Activated CD4-positive, alpha-beta memory T cell treated with anti-CD3 and anti-CD28 coated beads, Interleukin-2, amount 10 ng/mL, durations not matched to agents 7 days and 5 days (primary cell): ENCODE data around the gene LACTB. TPM values are rescaled to one million over a fixed set of nuclear protein-coding genes. Genes with fewer than 3 reads are reported as not detected.

Source experiments
- CTCF ChIA-PET: fragments of 350-600 bp; sonication (Branson Sonifier 250); formaldehyde crosslinking; loops from one replicate; lab custom pipeline; 2021; ENCODE audit warnings: antibody characterized with exemption, inconsistent platforms; lab: Charles Lee
- POLR2A ChIA-PET: fragments of 350-600 bp; sonication (Branson Sonifier 250); formaldehyde crosslinking; loops from one replicate; lab custom pipeline; 2021; ENCODE audit warnings: antibody characterized with exemption; lab: Charles Lee
- DNase-seq: peaks from one replicate; pipeline ENCODE4 v3.0.0-alpha.2; 2020
- H3K27ac Mint-ChIP-seq: one replicate; pipeline ENCODE4 v1.8.0; 2021; ENCODE audit warnings: mild to moderate bottlenecking, mixed read lengths
- H3K27me3 Mint-ChIP-seq: one replicate; pipeline ENCODE4 v1.8.0; 2021; ENCODE audit warnings: mixed read lengths
- H3K36me3 Mint-ChIP-seq: one replicate; pipeline ENCODE4 v1.8.0; 2021; ENCODE audit warnings: low read depth, mixed read lengths
- H3K4me1 Mint-ChIP-seq: one replicate; pipeline ENCODE4 v1.8.0; 2021; ENCODE audit warnings: mixed read lengths
- H3K4me3 Mint-ChIP-seq: one replicate; pipeline ENCODE4 v1.8.0; 2021; ENCODE audit warnings: mild to moderate bottlenecking, mixed read lengths
- H3K9me3 Mint-ChIP-seq: one replicate; pipeline ENCODE4 v1.8.0; 2021; ENCODE audit warnings: mixed read lengths
- total RNA-seq, 2 experiments: library from RNA; stranded (reverse); gene quantifications; one replicate each; pipeline ENCODE4 v1.2.3, GENCODE V29; 2021

Gene LACTB
- total RNA-seq, 2 experiments from 2014 or later: 12.7 to 14.0 TPM

DNA sequence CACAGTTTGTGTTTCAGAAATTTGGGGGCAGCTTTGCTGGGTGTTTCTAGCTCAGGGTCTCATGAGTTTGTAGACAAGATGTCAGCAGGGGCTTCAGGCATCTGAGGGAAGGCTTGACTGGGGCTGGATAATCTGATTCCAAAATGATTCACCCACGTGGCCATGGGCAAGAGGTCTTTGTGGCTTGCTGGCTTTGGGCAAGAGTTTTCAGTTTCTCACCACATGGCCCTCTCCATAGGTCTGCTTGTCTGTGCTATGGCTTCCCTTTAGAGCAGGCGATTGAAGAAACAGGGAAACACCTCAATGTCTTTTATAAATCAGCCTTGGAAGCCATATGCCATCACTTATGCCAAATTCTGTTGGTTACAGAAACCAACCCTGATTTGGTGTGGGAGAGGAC lies 23.8 kb downstream of the LACTB start:
- ChIA-PET CTCF (no interaction called here), POLR2A (no interaction called here)
- DNase-seq: no peak
- Mint-ChIP-seq H3K27ac (no peak overlapping the region), H3K9me3 (no peaks in the 10 kb centered on the region), H3K4me1 (peaks cover 9% of the 10 kb centered on the region), H3K36me3 (peaks cover 51% of the 10 kb centered on the region), H3K27me3 (no peaks in the 10 kb centered on the region), H3K4me3 (no peak overlapping the region)

DNA sequence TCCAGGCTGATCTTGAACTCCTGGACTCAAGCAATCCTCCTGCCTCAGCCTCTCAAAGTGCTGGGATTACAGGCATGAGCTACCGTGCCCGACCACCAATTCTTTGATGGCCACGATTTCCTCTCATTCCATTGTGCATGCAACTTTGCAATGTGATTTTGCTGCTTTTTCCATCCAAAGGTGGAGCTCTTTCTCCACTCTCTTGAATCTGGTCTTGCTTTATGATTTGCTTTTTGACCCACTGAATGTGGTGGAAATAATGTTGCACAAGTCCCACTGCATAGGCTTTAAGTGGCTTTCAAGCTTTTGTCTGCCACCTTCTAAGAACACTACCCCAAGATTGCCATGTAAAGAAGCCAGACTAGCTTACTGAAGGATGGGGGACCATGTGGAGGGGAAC lies 25.0 kb downstream of the LACTB start:
- H3K27me3 Mint-ChIP-seq: no peaks in the 10 kb centered on the region
- ChIA-PET POLR2A (interaction anchor here (0.8 to 1.4 kb wide), 5 partner anchors 8 to 45 kb away, joined by 3 to 5 read pairs (median 4); partner anchors contain the start of gene RPS27L), CTCF (no interaction called here)
- H3K4me3 Mint-ChIP-seq: no peak overlapping the region
- no peaks in the 10 kb centered on the region for H3K9me3 Mint-ChIP-seq
- peaks cover 4% of the 10 kb centered on the region for H3K4me1 Mint-ChIP-seq
- H3K36me3 Mint-ChIP-seq: peaks cover 51% of the 10 kb centered on the region
- H3K27ac Mint-ChIP-seq: no peak overlapping the region
- no peak for DNase-seq

GRCh38 chr15:63151665-63152064 lies 30.0 kb downstream of the LACTB start:
- H3K4me3 Mint-ChIP-seq: no peak overlapping the region
- no peaks in the 10 kb centered on the region for H3K9me3 Mint-ChIP-seq
- CTCF ChIA-PET: no interaction called here
- DNase-seq: no peak
- H3K4me1 Mint-ChIP-seq: peaks cover 28% of the 10 kb centered on the region
- peaks cover 56% of the 10 kb centered on the region for H3K36me3 Mint-ChIP-seq
- POLR2A ChIA-PET: interaction anchor here (0.7 kb wide), 1 partner anchor 18 kb away, joined by 3 read pairs; no protein-coding TSS in a partner anchor
- no peak overlapping the region for H3K27ac Mint-ChIP-seq
- H3K27me3 Mint-ChIP-seq: no peaks in the 10 kb centered on the region

DNA sequence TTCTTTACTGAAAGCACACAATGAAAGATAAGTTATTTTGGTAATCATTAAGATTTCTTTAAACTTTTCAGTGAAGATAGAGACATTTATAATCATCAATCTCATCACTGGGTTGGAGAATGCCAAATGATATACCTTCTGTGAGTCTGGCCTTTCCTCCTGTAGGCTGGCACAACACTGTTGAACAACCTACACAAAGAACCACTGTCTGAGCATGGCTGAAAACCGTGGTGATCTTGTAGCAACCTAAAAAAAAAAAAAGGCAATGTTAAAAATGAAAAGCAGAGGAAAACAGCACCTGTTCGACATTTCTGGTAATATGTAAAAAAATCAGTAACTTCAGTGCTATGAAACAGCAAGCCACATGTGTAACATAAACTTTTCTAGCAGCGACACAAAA lies 33.8 kb downstream of the LACTB start:
- Mint-ChIP-seq H3K36me3 (peaks cover 45% of the 10 kb centered on the region), H3K27me3 (no peaks in the 10 kb centered on the region), H3K4me1 (peaks cover 30% of the 10 kb centered on the region), H3K9me3 (no peaks in the 10 kb centered on the region), H3K27ac (peak overlapping the region; percentile 47), H3K4me3 (peak overlapping the region; percentile 99)
- CTCF ChIA-PET: interaction anchor here (1.0 kb wide), 1 partner anchor 47 kb away, joined by 3 read pairs; no protein-coding TSS in a partner anchor
- POLR2A ChIA-PET: interaction anchor here (0.7 to 4.1 kb wide), 6 partner anchors 9 to 122 kb away, joined by 3 to 56 read pairs (median 6); partner anchors contain the start of gene APH1B
- DNase-seq: no peak

DNA sequence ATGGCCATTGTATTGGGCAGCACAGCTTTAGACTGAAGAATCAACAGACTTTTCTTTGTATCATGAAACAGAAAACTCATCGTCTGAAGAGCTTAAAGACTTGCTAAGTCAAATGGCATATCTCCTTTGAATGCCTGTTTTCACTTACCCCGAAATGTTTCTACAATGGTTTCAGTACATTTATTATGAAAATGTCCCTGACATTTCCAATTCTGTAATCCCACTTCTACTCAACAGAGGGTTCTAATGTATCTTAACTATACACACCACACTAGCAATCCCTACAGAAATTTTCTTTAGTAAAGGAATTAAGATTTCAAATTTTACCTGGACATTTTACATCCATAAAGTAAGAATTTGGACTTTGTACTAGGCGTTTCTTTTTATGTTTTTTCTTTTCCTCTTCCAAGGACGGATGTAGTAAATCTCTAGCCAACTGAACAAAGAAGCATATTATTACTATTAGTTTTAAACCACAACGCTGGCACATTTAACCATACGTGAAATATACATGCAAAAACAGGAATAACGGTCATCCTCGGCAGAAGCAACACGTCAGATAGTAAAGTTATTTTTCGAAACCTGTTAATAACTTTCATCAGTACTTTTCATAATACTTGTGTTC lies 34.5 kb downstream of the LACTB start:
- H3K27me3 Mint-ChIP-seq: no peaks in the 10 kb centered on the region
- H3K36me3 Mint-ChIP-seq: peaks cover 44% of the 10 kb centered on the region
- peaks cover 30% of the 10 kb centered on the region for H3K4me1 Mint-ChIP-seq
- H3K27ac Mint-ChIP-seq: peak overlapping the region; percentile 98
- H3K4me3 Mint-ChIP-seq: peak overlapping the region; percentile 99
- ChIA-PET POLR2A (interaction anchor here (0.7 to 4.1 kb wide), 11 partner anchors 10 to 131 kb away, joined by 3 to 56 read pairs (median 6); partner anchors contain the start of genes APH1B and RAB8B), CTCF (interaction anchor here (1.0 to 1.8 kb wide), 3 partner anchors 20 to 46 kb away, joined by 3 to 12 read pairs (median 4); no protein-coding TSS in a partner anchor)
- H3K9me3 Mint-ChIP-seq: no peaks in the 10 kb centered on the region
- DNase-seq: no peak

- Mint-ChIP-seq H3K27ac (peak overlapping the region; percentile 98), H3K4me1 (peaks cover 27% of the 10 kb centered on the region), H3K9me3 (no peaks in the 10 kb centered on the region), H3K4me3 (peak overlapping the region; percentile 99), H3K36me3 (peaks cover 38% of the 10 kb centered on the region), H3K27me3 (no peaks in the 10 kb centered on the region)
- peak; percentile 33 for DNase-seq
- POLR2A ChIA-PET: interaction anchor here (0.8 to 4.1 kb wide), 21 partner anchors 9 to 937 kb away, joined by 3 to 56 read pairs (median 5); partner anchors contain the start of genes APH1B, CIAO2A and RAB8B
- CTCF ChIA-PET: interaction anchor here (0.6 to 1.8 kb wide), 6 partner anchors 21 to 120 kb away, joined by 3 to 14 read pairs (median 4); no protein-coding TSS in a partner anchor
These were observed 35.1 kb downstream of the LACTB start for GRCh38 chr15:63156755-63157117.

DNA sequence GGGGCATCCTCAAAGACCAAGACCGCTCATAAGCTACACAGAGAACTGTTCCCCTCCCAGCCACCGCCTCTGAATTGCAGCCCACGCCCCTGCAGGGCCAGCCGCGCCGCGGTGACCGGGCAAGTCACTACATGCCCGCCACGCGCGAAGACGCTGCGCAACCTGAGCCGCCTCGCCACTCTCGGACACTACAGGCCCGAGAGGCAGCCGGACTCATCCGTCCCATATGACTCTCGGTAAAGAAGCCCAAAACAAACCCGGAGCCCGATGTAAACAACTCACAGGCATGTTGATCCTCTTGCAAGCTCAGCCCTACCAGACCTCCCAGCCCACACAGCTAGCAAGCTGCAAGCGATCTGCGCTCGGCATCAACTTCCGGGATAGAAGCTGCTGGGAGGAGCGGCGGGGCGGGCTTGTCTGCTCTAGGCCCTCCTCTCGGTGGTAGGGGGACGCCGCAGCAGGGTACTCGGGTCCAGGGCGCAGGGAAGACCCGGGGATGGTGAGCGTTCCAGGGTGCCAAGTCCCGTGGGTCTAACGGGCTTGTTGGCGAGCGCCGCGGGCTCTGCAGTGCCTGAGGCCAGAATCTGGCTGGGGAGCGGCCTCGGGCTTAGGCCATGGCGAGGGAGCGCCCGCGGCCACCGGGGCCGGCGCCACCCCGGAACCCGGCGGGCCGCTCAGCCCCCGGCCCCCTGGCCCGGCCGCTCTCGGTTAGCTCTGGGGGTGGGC lies 35.6 kb downstream of the LACTB start, which contains the start of gene RPS27L:
Gene RPS27L, minus strand, starts transcription at position 360 of the 726 bp plus-strand sequence. Its CDS starts 72 bp downstream, at position 288.
- Mint-ChIP-seq H3K9me3 (no peaks in the 10 kb centered on the region), H3K4me1 (peaks cover 25% of the 10 kb centered on the region), H3K36me3 (peaks cover 38% of the 10 kb centered on the region), H3K27ac (peak within 1 kb of the TSS; percentile 98), H3K27me3 (no peaks in the 10 kb centered on the region), H3K4me3 (peak within 1 kb of the TSS; percentile 99)
- DNase-seq: peak; percentile 91
- ChIA-PET POLR2A (interaction anchor here (0.6 to 4.1 kb wide), 28 partner anchors 9 to 1230 kb away, joined by 3 to 56 read pairs (median 4); partner anchors contain the start of genes APH1B, CIAO2A, RAB8B and TRIP4), CTCF (interaction anchor here (0.6 to 1.8 kb wide), 8 partner anchors 21 to 120 kb away, joined by 3 to 14 read pairs (median 4); no protein-coding TSS in a partner anchor)

GRCh38 chr15:63157891-63158431 lies 36.3 kb downstream of the LACTB start:
- peaks cover 32% of the 10 kb centered on the region for H3K36me3 Mint-ChIP-seq
- POLR2A ChIA-PET: interaction anchor here (0.6 to 4.1 kb wide), 24 partner anchors 8 to 1230 kb away, joined by 3 to 56 read pairs (median 4); partner anchors contain the start of genes CIAO2A, RAB8B and TRIP4
- CTCF ChIA-PET: interaction anchor here (0.8 to 1.8 kb wide), 7 partner anchors 22 to 110 kb away, joined by 3 to 14 read pairs (median 4); no protein-coding TSS in a partner anchor
- peak overlapping the region; percentile 88 for H3K27ac Mint-ChIP-seq
- peak overlapping the region; percentile 80 for H3K4me3 Mint-ChIP-seq
- peaks cover 22% of the 10 kb centered on the region for H3K4me1 Mint-ChIP-seq
- peaks cover under 1% of the 10 kb centered on the region for H3K27me3 Mint-ChIP-seq
- peak; percentile 40 for DNase-seq
- no peaks in the 10 kb centered on the region for H3K9me3 Mint-ChIP-seq

- POLR2A ChIA-PET: no interaction called here
- no peaks in the 10 kb centered on the region for H3K9me3 Mint-ChIP-seq
- H3K4me3 Mint-ChIP-seq: no peak overlapping the region
- peaks cover 9% of the 10 kb centered on the region for H3K4me1 Mint-ChIP-seq
- no peak for DNase-seq
- peaks cover 14% of the 10 kb centered on the region for H3K36me3 Mint-ChIP-seq
- H3K27ac Mint-ChIP-seq: no peak overlapping the region
- CTCF ChIA-PET: no interaction called here
- peaks cover 3% of the 10 kb centered on the region for H3K27me3 Mint-ChIP-seq
These were observed 39.0 kb downstream of the LACTB start for GRCh38 chr15:63160638-63161037.

- H3K27ac Mint-ChIP-seq: no peak overlapping the region
- CTCF ChIA-PET: no interaction called here
- H3K36me3 Mint-ChIP-seq: no peaks in the 10 kb centered on the region
- H3K9me3 Mint-ChIP-seq: no peaks in the 10 kb centered on the region
- POLR2A ChIA-PET: no interaction called here
- no peak for DNase-seq
- peaks cover 1% of the 10 kb centered on the region for H3K4me1 Mint-ChIP-seq
- H3K4me3 Mint-ChIP-seq: no peak overlapping the region
- H3K27me3 Mint-ChIP-seq: peaks cover 3% of the 10 kb centered on the region
These were observed 41.6 kb downstream of the LACTB start for GRCh38 chr15:63163217-63163616.

GRCh38 chr15:63165166-63165859 lies 43.7 kb downstream of the LACTB start:
- Mint-ChIP-seq H3K9me3 (no peaks in the 10 kb centered on the region), H3K36me3 (no peaks in the 10 kb centered on the region), H3K27ac (no peak overlapping the region), H3K27me3 (peaks cover 3% of the 10 kb centered on the region), H3K4me3 (no peak overlapping the region), H3K4me1 (no peaks in the 10 kb centered on the region)
- ChIA-PET CTCF (interaction anchor here (1.4 to 1.7 kb wide), 4 partner anchors 20 to 123 kb away, joined by 4 to 6 read pairs (median 6); no protein-coding TSS in a partner anchor), POLR2A (interaction anchor here (0.9 to 2.2 kb wide), 4 partner anchors 8 to 99 kb away, joined by 3 to 10 read pairs (median 6); partner anchors contain the start of gene RPS27L)
- DNase-seq: no peak
